NB4 (cell line): ENCODE data around the gene SESN1.

Source experiments
- CTCF ChIP-seq: IDR thresholded peaks from one replicate; pipeline ENCODE4 v1.5.1; 2012; ENCODE audit warnings: low read depth, low read length
- MYC ChIP-seq: IDR thresholded peaks from 2 replicates; pipeline ENCODE4 v1.6.1; 2011; ENCODE audit warnings: low read depth, low read length
- POLR2A ChIP-seq: IDR thresholded peaks from 2 replicates; pipeline ENCODE4 v1.6.1; 2011; ENCODE audit warnings: mild to moderate bottlenecking; ENCODE audit not compliant: insufficient read length; ENCODE audit errors: extremely low read depth
- TF ChIP-seq, protein P1 (sequence below): IDR thresholded peaks from 2 replicates; pipeline ENCODE4 v1.6.1; 2011; ENCODE audit warnings: low read depth, low read length

DNA sequence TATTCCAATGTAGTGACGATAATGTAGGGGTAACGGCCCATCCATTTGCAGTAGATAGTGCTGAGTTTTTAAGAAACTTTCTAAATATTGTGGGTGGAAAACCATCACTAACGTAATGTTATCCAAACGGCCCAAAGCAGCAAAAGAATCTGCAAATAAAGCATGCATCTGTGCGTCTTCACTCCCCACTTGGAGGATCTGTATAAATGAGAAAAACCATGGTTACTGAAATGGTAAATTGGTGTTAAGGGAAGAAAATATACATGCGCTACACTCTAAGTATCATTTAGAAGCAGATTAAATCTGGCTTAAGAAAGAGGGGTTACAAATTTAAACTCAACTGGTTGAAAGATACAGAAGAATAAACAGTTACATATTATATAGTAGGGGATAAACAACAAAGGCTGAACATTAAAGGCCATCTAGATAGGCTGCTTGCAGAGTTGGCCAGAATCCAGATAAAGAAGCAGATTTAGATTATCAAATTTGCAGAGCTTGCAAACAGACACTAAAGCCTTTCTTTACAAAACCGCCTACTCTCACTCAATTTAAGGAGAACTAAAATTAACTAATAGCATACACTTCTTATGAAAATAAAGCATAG, 93.3 kb downstream of the SESN1 start:
- TF ChIP-seq CTCF = no peak
- TF ChIP-seq, protein P1, sequence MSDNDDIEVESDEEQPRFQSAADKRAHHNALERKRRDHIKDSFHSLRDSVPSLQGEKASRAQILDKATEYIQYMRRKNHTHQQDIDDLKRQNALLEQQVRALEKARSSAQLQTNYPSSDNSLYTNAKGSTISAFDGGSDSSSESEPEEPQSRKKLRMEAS = no peak
- TF ChIP-seq POLR2A = no peak
- no peak for TF ChIP-seq MYC
